Fibroblast of lung (primary cell): ENCODE measurements around the gene ZNF827.

Source experiments
- CTCF ChIP-seq, 2 donors: IDR thresholded peaks in 1 of 2; conservative IDR thresholded peaks in 1 of 2; 1 replicate in 1 of 2; 2 replicates in 1 of 2; pipeline ENCODE4 v1.5.1; 2011 to 2012; ENCODE audit warnings: low read length in 2 of 2, control low read depth in 1 of 2, inconsistent platforms in 1 of 2, low read depth in 1 of 2, mild to moderate bottlenecking in 1 of 2
- EZH2 ChIP-seq: IDR thresholded peaks from 2 replicates; pipeline ENCODE4 v1.5.1; 2012; ENCODE audit warnings: low read length, control low read depth, mild to moderate bottlenecking; ENCODE audit errors: missing control alignments

GRCh38 chr4:145898926-145899531, 39.6 kb downstream of the ZNF827 start:
- no peak for TF ChIP-seq CTCF (conservative IDR thresholded peaks at IDR 0.05 in 1 of 2, IDR thresholded peaks at IDR 0.05 in 1 of 2; ENCODE audit: low read depth in 1 of 2, low read length in 2 of 2)
- no peak for TF ChIP-seq EZH2
